GM21786 (cell line): ENCODE data around the gene NOL3.

ENCODE experiments used
- ATAC-seq: cut with Tn5 transposase; IDR thresholded peaks from one replicate; pipeline ENCODE4 v1.9.1; 2021; ENCODE audit not compliant: unreplicated experiment

Gene NOL3

GRCh38 chr16:67204076-67204475 is 33.7 kb downstream of the NOL3 start:
- no peak for ATAC-seq

GRCh38 chr16:67206129-67206837 is 35.9 kb downstream of the NOL3 start:
- ATAC-seq, result no peak

DNA sequence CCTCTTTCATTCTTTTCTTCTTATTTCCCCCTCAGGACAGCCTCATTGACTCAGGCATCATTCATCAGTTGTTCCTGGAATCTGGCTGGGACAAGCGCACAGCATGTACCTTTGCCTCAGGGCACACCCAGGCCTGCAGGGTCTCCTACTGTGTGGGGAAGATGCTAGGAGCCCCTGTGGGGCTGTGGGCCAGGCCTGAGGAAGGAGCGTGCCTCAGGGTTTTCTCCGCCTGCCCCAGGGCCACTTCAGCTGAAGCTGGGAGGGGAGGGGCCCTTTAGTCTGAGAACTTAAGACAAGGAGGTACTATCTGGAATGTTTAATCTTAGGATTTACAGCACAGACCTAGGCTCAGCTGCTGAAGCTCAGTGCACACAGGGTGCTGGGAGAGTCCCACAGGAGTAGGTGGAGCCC is 36.5 kb downstream of the NOL3 start:
- no peak for ATAC-seq

DNA sequence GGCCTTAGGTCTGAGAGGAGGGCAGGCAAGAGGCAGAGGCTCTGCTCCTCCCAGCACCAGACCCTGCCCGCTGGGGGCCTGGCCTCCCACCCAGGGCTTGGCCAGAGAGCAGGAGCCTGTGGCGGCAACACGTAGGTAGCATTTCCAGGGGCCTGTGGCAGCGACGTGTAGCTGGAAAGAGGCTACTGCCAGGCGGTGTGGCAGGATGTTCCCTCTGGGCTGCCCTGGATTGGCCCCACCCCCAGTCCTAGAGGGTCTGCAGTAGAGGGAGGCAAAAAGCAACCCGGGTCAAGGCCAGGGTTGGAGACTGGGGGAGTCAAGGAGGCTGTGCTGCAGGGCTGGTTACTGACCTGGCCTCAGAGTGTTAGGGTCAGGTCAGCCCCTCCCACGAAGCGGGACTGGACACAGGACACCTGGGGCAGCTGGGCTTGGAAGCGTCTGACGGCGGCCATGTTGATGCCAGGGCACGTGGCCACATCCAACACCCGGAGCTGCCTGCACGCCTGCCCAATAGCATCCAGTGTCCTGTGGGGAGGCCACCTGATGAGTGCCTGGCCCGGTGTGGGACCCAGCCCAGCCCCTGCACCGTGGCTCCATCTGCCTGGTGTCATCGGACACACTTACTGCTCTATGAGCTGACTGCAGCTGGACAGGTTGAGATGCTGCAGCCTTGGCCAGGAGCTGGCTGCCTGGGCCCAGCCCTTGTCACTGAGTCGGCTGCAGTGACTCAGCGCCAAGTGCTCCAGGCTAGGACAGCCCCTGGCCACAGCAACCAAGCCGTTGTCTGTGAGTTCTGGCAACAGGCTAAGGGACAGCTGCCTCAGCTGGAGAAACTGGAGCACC is 37.1 kb downstream of the NOL3 start:
- ATAC-seq, result no peak

DNA sequence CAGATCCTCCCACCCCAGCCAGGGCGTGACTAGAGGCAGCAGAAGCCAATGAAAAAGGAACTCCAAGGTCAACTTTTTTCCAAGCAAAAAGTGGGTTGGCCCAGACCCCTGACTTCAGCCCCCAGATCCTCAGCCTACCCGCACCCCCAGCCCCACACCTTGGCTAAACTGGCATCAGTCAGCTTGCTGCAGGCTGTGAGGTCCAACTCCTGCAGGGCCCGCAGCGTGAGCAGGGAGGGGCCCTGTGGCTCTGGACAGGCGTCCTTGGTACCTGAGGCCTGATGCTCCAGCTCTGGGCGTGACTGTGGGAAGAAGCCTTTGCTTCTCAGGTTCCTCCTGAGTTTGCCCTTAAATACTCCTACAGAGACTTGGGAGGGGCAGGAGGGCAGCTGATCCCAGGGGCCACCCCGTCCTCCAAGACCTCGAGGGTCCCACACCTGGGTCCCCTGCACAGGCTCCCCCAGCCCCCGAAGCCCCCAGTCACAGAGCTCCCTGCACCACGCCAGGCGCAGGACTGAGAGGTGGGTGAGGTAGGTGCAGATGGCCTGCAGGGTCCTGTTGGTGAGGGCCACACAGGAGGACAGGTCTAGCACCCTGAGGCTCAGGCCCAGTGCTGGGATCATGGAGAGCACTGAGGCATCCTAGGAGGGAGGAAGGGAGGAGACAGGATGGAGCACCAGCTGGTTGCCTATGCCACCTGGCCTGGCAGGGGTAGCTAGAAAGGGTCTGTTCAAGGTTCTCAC is 38.0 kb downstream of the NOL3 start:
- ATAC-seq, result no peak

DNA sequence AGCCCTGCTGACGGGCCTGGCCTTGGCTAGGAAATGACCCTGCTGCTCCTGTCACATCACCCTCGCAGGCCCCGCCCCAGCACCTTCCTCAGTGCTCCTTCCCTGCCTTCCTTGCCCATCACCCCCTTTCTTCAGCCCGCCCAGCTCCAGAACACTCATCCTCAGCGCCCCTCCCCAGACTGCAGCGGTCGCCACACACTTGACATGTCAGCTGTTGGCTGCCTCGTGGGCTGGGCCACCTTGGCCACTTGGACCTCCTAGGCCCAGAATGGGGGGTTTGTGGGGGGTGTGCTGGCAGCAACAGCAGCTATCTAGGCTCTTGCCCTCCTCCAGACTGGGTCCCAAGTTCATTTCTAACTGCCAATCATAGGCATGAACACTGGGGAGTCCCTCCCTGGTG is 39.2 kb downstream of the NOL3 start:
- ATAC-seq, result no peak

- no peak for ATAC-seq
Observed at GRCh38 chr16:67210069-67210937, 40.0 kb downstream of the NOL3 start.

DNA sequence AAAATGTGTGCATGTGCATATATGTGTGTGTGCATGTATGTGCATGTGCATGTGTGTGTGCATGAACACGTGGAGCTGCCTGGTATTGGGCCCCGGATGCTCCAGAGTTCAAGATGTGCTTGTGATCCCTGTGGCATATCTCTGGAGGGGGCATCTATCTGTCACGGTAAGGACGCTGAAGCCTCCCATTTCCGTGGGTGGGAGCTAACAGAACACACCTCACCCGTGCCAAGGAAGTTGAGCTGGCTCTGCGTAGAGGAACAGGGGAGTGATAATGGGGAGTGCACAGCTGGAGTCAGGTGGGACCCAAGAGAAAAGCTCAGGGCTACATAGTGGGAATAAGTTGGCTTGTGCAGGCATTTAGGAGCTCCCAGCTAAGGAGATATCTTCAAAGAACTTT is 41.3 kb downstream of the NOL3 start:
- no peak for ATAC-seq

DNA sequence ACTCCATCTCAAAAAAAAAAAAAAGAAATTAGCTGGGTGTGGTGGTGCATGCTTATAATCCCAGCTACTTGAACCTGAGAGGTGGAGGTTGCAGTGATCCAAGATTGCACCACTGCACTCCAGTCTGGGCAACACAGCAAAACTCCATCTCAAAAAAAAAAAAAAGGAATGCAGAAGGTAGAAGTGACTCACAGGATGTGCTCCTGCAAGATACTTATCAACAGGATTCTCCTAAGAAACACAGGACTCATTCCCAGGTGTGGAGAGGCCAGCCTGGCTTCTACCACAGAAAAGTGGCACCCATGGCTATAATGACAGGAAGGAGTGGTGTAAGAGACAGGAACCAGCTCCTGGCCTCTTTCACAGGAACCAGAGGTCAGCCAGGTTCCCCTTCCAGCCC is 42.4 kb downstream of the NOL3 start:
- no peak for ATAC-seq

DNA sequence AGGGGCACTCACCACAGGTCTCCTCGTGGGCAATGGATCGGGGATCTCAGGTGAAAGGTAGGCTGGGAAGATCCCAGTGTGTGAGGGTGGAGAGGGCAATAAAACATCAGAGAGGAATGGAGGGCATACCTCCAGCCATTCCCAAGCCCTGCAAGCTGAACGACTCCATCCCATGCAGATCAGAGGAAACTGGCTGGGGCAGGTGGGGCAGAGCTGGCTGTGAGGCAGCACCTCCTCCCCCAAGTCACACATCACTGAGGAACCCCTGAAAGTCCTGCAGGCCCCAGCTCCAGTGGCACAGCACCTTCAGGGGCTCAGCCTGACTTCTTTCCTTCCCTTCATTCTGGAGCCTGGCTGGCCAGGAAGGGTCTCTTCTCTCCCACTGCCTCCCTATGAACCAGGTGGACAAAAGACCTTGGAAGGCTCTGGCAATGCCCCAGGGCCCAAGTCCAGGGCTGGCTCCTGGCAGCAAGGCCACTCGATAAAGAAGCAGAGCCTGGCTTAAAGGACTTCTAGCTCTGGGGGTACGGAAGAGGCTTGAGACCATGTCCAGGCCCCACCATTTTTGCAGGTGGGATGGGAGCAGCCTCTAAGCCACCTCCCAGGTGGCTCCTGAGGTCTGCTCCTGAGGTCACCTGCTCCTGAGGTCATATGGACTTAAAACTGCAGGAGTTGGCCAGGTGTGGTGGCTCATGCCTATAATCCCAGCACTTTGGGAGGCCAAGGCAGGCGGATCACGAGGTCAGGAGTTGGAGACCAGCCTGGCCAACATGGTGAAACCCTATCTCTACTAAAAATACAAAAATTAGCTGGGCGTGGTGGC is 43.1 kb downstream of the NOL3 start:
- ATAC-seq, result no peak

- no peak for ATAC-seq
Observed at GRCh38 chr16:67215706-67216105, 45.4 kb downstream of the NOL3 start.

GRCh38 chr16:67216612-67217490 is 46.5 kb downstream of the NOL3 start:
- no peak for ATAC-seq

DNA sequence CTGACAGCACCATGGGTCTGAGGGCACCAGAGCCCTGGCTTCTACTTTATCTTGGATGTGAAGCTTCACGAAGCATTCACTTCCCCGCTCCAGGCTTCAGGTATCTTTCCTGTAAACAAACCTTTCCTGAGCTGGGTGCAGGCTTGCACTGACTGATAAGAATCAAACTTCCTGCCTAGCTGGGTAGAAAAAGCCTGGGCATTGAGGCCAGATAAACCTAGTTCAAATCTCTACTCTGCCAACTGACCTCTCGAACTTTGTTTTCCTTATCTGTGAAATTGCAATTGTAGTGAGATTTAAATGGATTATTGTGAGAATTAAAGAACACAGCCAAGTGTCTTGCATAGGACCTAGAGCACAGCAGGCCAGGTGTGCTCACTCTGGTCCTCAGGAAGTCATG is 53.7 kb downstream of the NOL3 start:
- ATAC-seq, result no peak
